Activated CD8-positive, alpha-beta T cell treated with anti-CD3 and anti-CD28 coated beads for 36 hours (primary cell): ENCODE results near the gene CDH13. TPM values are rescaled to one million over a fixed set of nuclear protein-coding genes. Genes with fewer than 3 reads are reported as not detected.
A peak's percentile ranks its signal among the peaks of the same experiment; 100 is the strongest.

Experiments
- ATAC-seq: fragments of 200-7000 bp; cut with Tn5 transposase; one replicate; pipeline ENCODE4 v1.10.0; 2021; ENCODE audit warnings: mild to moderate bottlenecking, moderate library complexity
- CTCF ChIA-PET: fragments of 350-600 bp; sonication (Branson Sonifier 250); formaldehyde crosslinking; loops from one replicate; lab custom pipeline; 2021; ENCODE audit warnings: antibody characterized with exemption; lab: Charles Lee
- POLR2A ChIA-PET: fragments of 350-600 bp; sonication (Branson Sonifier 250); formaldehyde crosslinking; loops from one replicate; lab custom pipeline; 2021; ENCODE audit warnings: antibody characterized with exemption; lab: Charles Lee
- DNase-seq: peaks from one replicate; pipeline ENCODE4 v3.0.0-alpha.2; 2020
- H3K27ac Mint-ChIP-seq: one replicate; pipeline ENCODE4 v1.8.0; 2021; ENCODE audit warnings: mild to moderate bottlenecking, mixed read lengths
- H3K27me3 Mint-ChIP-seq: one replicate; pipeline ENCODE4 v1.8.0; 2021; ENCODE audit warnings: mixed read lengths
- H3K36me3 Mint-ChIP-seq: one replicate; pipeline ENCODE4 v1.8.0; 2021; ENCODE audit warnings: low read depth, mixed read lengths
- H3K4me1 Mint-ChIP-seq: one replicate; pipeline ENCODE4 v1.8.0; 2021; ENCODE audit warnings: low read depth, mixed read lengths
- H3K4me3 Mint-ChIP-seq: one replicate; pipeline ENCODE4 v1.8.0; 2021; ENCODE audit warnings: mild to moderate bottlenecking, moderate library complexity, mixed read lengths
- H3K9me3 Mint-ChIP-seq: one replicate; pipeline ENCODE4 v1.8.0; 2021; ENCODE audit warnings: mixed read lengths
- CTCF ChIP-seq: fragments of 200-600 bp; IDR thresholded peaks from one replicate; pipeline ENCODE4 v1.8.0; 2022; ENCODE audit warnings: antibody characterized with exemption, mild to moderate bottlenecking
- intact Hi-C: fragments of 100-400 bp; cut with micrococcal nuclease; formaldehyde crosslinking; loops from one replicate; pipeline ENCODE4 v1.10.0; 2022
- total RNA-seq, 2 experiments: library from RNA; stranded (reverse); gene quantifications; one replicate each; pipeline ENCODE4 v1.2.3, GENCODE V29; 2021

CDH13 gene
- total RNA-seq, 2 experiments from 2014 or later: not detected

- Mint-ChIP-seq H3K36me3 (no peaks in the 10 kb centered on the region), H3K27ac (no peak overlapping the region), H3K27me3 (peaks cover 6% of the 10 kb centered on the region), H3K9me3 (no peaks in the 10 kb centered on the region), H3K4me3 (no peak overlapping the region), H3K4me1 (no peaks in the 10 kb centered on the region)
- intact Hi-C loops: no loop called here
- DNase-seq (no peak), ATAC-seq (no peak)
- ChIA-PET POLR2A (no interaction called here), CTCF (no interaction called here)
- no peak for TF ChIP-seq CTCF
These were observed 1072.2 kb downstream of the CDH13 start for GRCh38 chr16:83698964-83699363.

GRCh38 chr16:83699817-83700216 is 1073.0 kb downstream of the CDH13 start:
- no peak for DNase-seq
- no peak for TF ChIP-seq CTCF
- H3K9me3 Mint-ChIP-seq: no peaks in the 10 kb centered on the region
- no peaks in the 10 kb centered on the region for H3K4me1 Mint-ChIP-seq
- CTCF ChIA-PET: no interaction called here
- H3K4me3 Mint-ChIP-seq: no peak overlapping the region
- H3K36me3 Mint-ChIP-seq: no peaks in the 10 kb centered on the region
- H3K27me3 Mint-ChIP-seq: peaks cover 6% of the 10 kb centered on the region
- no peak for ATAC-seq
- no peak overlapping the region for H3K27ac Mint-ChIP-seq
- POLR2A ChIA-PET: no interaction called here
- intact Hi-C loops: no loop called here

- Mint-ChIP-seq H3K4me3 (no peak overlapping the region), H3K27ac (no peak overlapping the region), H3K36me3 (no peaks in the 10 kb centered on the region), H3K9me3 (no peaks in the 10 kb centered on the region), H3K4me1 (no peaks in the 10 kb centered on the region), H3K27me3 (peaks cover 6% of the 10 kb centered on the region)
- ATAC-seq: no peak
- intact Hi-C loops: no loop called here
- POLR2A ChIA-PET: no interaction called here
- CTCF ChIA-PET: no interaction called here
- no peak for TF ChIP-seq CTCF
- DNase-seq: no peak
These were observed 1074.1 kb downstream of the CDH13 start for GRCh38 chr16:83700918-83701317.

- Mint-ChIP-seq H3K27me3 (peaks cover 6% of the 10 kb centered on the region), H3K4me1 (no peaks in the 10 kb centered on the region), H3K27ac (no peak overlapping the region), H3K4me3 (no peak overlapping the region), H3K9me3 (no peaks in the 10 kb centered on the region), H3K36me3 (no peaks in the 10 kb centered on the region)
- intact Hi-C loops: no loop called here
- POLR2A ChIA-PET: no interaction called here
- ATAC-seq (no peak), DNase-seq (peak; percentile 41)
- CTCF ChIA-PET: no interaction called here
- no peak for TF ChIP-seq CTCF
These were observed 1074.7 kb downstream of the CDH13 start for GRCh38 chr16:83701494-83701893.

GRCh38 chr16:83704656-83705055 is 1077.9 kb downstream of the CDH13 start:
- POLR2A ChIA-PET: no interaction called here
- H3K4me3 Mint-ChIP-seq: no peak overlapping the region
- no peak for TF ChIP-seq CTCF
- H3K27ac Mint-ChIP-seq: no peak overlapping the region
- DNase-seq (no peak), ATAC-seq (no peak)
- no peaks in the 10 kb centered on the region for H3K36me3 Mint-ChIP-seq
- CTCF ChIA-PET: no interaction called here
- no peaks in the 10 kb centered on the region for H3K9me3 Mint-ChIP-seq
- no peaks in the 10 kb centered on the region for H3K4me1 Mint-ChIP-seq
- peaks cover 8% of the 10 kb centered on the region for H3K27me3 Mint-ChIP-seq
- intact Hi-C loops: no loop called here
